Measurements from ENCODE around the gene CEND1.
"Not testable (repeated sequence)": the region's sequence is repeated elsewhere in the genome, so short reads cannot be mapped to it uniquely, and the experiment has no call there.

CEND1 gene

DNA sequence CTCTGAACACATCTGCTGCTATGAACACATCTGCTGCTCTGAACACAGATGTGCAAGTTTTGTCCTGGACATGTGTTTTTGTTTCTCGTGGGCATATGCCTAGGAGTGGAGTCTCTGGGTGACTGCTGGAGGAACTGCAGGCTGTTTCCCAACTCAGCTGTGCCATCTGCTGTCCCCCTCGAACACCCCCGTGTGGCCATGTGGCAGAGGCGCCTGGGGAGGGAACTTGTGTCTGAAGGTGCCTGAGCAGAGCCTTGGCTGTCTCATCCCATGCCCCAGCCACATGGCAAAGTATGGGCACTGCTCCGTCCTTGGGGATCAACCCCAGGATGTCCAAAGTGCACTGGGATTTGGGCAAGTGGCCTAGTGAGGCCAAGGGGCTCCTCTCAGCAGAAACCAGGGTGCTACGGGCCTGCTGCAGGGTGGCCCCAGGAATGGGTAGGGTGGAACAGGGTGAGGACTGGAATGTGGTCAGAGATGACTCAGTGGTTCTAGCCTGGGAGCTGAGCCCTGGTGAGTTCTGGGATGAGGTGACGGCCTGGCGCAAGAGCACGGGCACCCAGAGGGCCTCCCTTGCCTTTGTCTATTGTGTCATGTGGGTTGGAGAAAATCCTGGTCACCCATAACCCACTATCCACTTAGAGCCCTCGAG, 27.3 kb downstream of the CEND1 start:
- no peak overlapping the region for H3K4me3 Mint-ChIP-seq
- H3K4me1 Mint-ChIP-seq: peaks cover 12% of the 10 kb centered on the region
- H3K27ac Mint-ChIP-seq: peak overlapping the region; percentile 23
- no peaks in the 10 kb centered on the region for H3K9me3 Mint-ChIP-seq
- H3K36me3 Mint-ChIP-seq: peaks cover 99% of the 10 kb centered on the region
- no peak for DNase-seq (ENCODE audit: low spot score in 2 of 2)
- ATAC-seq: peak; percentile 14

DNA sequence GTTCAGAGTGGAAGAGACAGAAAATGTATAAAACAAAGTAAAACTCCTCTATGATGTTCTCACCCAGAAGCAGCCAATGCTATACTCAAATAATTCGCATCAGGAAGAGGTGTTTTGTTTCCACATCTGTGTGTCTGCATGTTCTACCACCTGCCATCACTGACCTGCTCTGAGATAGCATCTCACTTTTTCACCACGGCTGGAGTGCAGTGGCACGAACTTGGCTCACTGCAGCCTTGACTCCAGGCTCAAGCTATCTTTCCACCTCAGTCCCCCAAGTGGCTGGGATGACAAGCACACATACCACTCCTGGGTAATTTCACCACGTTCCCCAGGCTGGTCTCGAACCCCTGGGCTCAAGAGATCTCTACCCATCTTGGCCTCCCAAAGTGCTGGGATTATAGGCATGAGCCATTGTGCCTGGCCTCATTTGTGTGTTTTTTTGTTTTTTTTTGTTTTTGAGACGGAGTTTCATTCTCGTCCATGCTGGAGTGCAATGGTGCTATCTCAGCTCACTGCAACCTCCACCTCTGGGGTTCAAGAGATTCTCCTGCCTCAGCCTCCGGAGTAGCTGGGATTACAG, 28.3 kb downstream of the CEND1 start:
- H3K4me1 Mint-ChIP-seq: peaks cover 8% of the 10 kb centered on the region

DNA sequence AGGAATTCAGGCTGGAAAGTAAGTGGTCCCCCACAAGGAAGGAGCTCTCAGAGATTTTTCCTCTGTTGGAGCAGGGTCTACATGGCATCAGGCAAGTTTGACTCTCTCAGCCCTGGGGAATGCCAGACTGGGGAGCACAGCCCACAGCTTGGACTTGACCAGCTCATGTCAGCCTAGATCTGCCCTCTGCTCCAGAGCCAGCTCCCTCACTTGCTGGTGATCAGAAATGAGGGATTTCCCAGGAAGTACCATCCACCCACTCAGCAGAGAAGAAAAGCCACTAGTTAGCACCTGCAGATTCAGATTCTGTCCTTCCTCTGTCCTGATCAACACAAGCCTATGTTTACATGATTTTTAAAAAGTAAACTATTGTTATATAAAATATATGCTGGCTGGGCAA, 29.7 kb downstream of the CEND1 start:
- DNase-seq (ENCODE audit: low spot score in 2 of 2) (no peak), ATAC-seq (no peak)
- Mint-ChIP-seq H3K4me3 (no peak overlapping the region), H3K36me3 (peaks cover 100% of the 10 kb centered on the region), H3K9me3 (no peaks in the 10 kb centered on the region), H3K4me1 (no peaks in the 10 kb centered on the region), H3K27ac (no peak overlapping the region)

More for the DNA sequence above, 28.3 kb downstream of the CEND1 start:
- ATAC-seq (no peak), DNase-seq (ENCODE audit: low spot score in 2 of 2) (no peak)
- Mint-ChIP-seq H3K9me3 (no peaks in the 10 kb centered on the region), H3K27ac (no peak overlapping the region), H3K4me3 (no peak overlapping the region), H3K36me3 (peaks cover 99% of the 10 kb centered on the region)

DNA sequence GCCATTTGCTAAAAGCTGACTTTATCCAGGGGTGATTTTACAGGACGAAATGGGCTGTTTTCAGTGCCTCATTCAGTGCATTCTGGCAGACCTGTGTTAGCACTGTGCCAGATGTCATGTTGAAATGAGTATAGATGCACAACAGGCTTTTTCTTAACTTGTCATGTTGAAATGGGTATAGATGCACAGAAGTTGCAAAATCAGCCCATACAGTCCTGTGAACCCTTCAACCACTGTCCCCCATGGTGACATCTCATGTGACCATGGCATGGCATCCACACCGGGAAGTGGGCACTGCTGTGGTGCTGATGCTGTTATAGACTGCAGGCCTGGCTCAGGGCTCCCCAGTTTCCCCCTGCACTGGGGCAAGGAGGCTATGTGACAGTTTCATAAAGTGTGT, 40.2 kb downstream of the CEND1 start:
- no peak for ATAC-seq

DNA sequence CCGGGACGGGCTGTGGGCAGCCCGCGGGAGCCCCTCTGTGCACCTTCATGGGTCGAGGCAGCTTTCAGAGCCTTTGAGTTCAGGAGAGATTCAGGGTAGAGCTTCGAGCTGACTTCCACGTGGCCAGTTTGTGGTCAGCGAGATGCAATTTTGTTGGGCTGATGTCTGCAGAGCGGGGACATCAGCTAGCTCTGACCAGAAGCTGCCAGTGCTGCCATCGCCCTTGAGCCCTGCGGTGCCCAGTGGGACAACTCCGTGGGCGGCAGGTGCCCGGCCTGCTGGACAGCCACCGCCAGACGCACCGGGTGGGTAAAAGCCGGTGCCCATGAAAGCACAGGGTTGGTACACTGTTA, 41.9 kb downstream of the CEND1 start:
- Mint-ChIP-seq H3K4me1 (peaks cover 17% of the 10 kb centered on the region), H3K36me3 (peaks cover 18% of the 10 kb centered on the region), H3K9me3 (no peaks in the 10 kb centered on the region), H3K4me3 (peak overlapping the region; percentile 77), H3K27ac (peak overlapping the region; percentile 80)
- no peak for DNase-seq (ENCODE audit: low spot score in 2 of 2)
- peak; percentile 1 for ATAC-seq

More for the DNA sequence above, 40.2 kb downstream of the CEND1 start:
- Mint-ChIP-seq H3K4me1 (peaks cover 17% of the 10 kb centered on the region), H3K27ac (peak overlapping the region; percentile 43), H3K36me3 (peaks cover 25% of the 10 kb centered on the region), H3K4me3 (no peak overlapping the region), H3K9me3 (no peaks in the 10 kb centered on the region)
- DNase-seq (ENCODE audit: low spot score in 2 of 2): no peak

DNA sequence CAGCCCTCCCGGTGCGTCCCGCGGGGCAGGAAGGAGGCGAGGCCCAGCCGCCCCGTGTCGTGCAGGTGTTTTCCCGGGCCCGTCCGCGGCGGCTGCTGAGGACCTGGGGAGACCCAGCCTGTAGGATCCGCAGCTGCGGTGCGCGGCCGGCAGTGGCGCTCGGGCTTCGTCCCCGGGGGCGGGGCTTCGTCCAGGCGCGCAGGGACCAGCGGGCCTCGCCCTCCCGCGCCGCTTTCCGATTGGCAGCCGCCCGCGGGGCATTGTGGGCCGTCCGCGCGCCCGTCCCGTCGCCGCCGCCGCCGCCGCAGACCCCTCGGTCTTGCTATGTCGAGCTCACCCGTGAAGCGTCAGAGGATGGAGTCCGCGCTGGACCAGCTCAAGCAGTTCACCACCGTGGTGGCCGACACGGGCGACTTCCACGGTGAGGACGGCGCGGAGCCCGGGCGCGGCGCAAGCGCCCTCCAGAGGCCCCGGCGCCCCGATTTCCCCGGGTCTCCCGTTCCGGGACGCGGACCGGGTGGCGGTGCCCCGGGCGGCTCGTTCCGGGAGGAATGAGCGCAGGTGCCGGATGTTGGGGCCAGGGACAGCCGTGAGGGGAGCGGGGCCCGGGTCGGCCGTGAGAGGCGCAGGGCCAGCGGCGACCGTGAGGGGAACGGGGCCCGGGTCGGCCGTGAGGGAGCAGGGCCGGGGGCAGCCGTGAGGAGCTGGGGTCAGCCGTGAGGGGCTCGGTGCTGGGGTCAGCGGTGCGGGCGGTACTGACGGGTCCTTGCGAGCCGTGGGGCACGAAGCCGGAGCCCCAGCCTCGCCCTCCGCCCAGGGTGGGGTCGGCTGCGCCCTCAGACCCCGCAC, 42.5 kb downstream of the CEND1 start, which contains the start of gene TALDO1:
Gene TALDO1, plus strand, starts transcription at position 307 of the 849 bp plus-strand sequence. Its CDS starts 18 bp downstream, at position 325.
- Mint-ChIP-seq H3K4me3 (peak within 1 kb of the TSS; percentile 77), H3K27ac (peak within 1 kb of the TSS; percentile 80), H3K36me3 (peaks cover 12% of the 10 kb centered on the region), H3K4me1 (peaks cover 17% of the 10 kb centered on the region), H3K9me3 (no peaks in the 10 kb centered on the region)
- DNase-seq (ENCODE audit: low spot score in 2 of 2): peak; percentile 87 to 94
- peak; percentile 95 for ATAC-seq

DNA sequence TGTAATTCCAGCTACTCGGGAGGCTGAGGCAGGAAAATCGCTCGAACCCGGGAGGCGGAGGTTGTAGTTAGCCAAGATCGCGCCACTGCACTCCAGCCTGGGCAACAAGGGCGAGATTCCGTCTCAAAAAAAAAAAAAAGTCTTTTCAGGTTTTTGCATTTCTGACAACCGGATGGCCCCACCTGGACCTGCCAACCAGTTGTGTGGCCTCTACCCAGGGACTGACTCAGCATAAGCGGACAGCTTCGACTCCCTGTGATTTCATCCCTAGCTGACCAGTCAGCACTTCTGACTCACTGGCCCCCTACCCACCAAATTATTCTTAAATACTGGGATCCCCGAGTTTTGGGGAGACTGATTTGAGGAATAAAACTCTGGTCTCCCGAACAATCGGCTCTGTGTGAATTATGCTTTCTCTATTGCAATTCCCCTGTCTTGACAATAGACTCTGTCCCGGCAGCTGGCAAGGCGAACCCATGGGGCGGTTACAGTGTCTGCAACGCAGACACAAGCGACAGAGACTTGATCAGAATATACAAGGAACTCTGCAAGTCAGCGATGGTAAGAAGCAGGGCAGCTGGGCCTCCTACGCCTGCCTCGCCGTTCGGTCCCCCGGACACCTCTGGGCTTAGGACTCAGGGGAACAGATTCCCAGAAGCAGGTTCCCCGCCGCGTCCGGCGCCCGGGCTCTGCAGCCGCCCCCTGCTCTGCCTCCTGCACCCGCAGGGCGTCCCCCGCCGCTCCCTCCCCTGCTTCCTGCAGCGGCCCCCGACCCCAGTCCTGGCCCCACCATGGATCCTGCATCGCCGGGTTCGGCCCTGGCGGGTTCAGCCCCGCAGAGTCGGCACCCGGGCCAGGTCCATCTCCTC, 43.4 kb downstream of the CEND1 start:
- Mint-ChIP-seq H3K9me3 (no peaks in the 10 kb centered on the region), H3K4me1 (peaks cover 17% of the 10 kb centered on the region), H3K36me3 (peaks cover 6% of the 10 kb centered on the region), H3K27ac (peak overlapping the region; percentile 69), H3K4me3 (peak overlapping the region; percentile 77)
- DNase-seq (ENCODE audit: low spot score in 2 of 2): peak in 1 of 2 donors; percentile 52
- peak; percentile 59 for ATAC-seq

DNA sequence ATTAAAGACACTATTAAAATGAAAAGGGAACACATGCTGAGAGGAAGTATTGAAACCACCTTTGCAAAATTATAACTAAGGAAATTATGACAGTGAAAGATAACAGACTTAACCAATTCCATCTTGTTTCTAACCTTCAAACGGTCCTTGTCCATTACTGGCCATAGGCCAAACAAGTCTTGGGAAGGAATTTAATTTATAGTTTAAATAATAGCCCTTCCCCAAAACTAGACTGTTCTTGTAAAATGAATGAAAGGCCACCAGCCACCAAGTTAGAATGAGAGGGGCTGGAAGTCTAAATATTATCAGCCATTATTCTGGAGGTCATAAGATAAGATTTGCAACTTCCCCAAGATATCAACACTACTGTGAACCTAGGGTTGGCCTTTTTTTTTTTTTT, 44.5 kb downstream of the CEND1 start:
- no peak overlapping the region for H3K4me3 Mint-ChIP-seq
- DNase-seq (ENCODE audit: low spot score in 2 of 2): no peak
- no peaks in the 10 kb centered on the region for H3K9me3 Mint-ChIP-seq
- H3K36me3 Mint-ChIP-seq: peaks cover 5% of the 10 kb centered on the region
- ATAC-seq: no peak
- no peak overlapping the region for H3K27ac Mint-ChIP-seq
- H3K4me1 Mint-ChIP-seq: peaks cover 17% of the 10 kb centered on the region

DNA sequence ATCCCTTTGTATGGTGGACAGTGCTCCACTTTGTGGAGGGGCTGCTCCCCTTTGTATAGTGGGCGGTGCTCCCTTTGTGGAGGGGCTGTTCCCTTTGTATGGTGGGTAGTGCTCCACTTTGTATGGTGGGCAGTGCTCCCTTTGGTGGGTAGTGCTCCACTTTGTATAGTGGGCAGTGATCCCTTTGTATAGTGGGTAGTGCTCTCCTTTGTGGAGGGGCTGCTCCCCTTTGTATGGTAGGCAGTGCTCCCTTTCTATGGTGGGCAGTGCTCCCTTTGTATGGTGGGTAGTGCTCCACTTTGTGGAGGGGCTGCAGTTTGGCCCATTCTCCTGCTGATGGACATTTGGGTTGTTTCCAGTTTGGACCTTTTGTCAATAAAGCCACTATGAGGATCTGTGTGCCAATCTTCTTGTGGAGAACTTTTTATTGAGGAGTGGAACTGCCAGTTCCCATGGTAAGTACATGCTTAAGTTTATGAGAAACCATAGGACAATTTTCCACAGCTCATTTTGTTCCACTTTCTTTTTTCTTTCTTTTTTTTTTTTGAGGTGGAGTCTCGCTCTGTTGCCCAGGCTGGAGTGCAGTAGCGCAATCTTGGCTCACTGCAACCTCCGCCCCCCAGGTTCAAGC, 47.2 kb downstream of the CEND1 start:
- ATAC-seq (no peak), DNase-seq (ENCODE audit: low spot score in 2 of 2) (no peak)
- Mint-ChIP-seq H3K9me3 (no peaks in the 10 kb centered on the region), H3K27ac (no peak overlapping the region), H3K4me1 (peaks cover 5% of the 10 kb centered on the region), H3K36me3 (no peaks in the 10 kb centered on the region), H3K4me3 (no peak overlapping the region)

DNA sequence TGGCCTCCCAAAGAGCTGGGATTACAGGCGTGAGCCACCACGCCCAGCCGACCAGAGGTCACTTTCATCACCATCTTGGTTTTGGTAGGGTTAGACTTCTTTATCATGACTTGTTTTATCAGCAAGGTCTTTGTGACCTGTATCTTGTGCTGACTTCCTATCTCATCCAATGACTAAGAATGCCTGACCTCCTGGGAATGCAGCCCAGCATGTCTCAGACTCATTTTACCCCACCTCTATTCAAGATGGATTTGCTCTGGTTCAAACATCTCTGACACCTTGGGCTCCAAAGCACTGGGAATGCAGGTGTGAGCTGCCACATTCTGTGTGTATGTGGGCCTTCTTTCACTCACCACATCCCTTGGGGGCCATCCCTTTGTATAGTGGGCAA, 47.7 kb downstream of the CEND1 start:
- ATAC-seq: no peak
- H3K9me3 Mint-ChIP-seq: no peaks in the 10 kb centered on the region
- H3K4me3 Mint-ChIP-seq: no peak overlapping the region
- no peak overlapping the region for H3K27ac Mint-ChIP-seq
- no peaks in the 10 kb centered on the region for H3K36me3 Mint-ChIP-seq
- peaks cover 5% of the 10 kb centered on the region for H3K4me1 Mint-ChIP-seq
- DNase-seq (ENCODE audit: low spot score in 2 of 2): no peak

DNA sequence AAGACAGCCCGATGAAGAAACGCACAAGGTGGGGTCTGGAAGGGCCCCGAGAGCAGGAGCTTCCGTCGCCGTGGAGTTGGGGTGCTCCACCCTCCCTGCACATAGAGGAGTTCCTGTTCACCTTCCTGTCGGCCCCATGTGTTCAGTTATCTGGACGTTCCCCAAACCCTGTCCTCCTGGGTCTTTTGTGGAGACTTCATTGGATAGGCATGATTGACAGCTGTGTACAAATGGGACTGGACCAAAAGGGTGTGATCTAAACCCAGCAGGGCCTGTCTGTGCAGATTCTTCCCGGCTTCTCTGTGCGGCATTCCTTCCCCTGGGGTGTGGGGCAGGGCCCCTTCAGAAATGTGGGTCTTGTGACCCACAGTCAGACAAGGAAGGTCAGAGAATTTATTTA, 52.0 kb downstream of the CEND1 start:
- H3K4me3 Mint-ChIP-seq; H3K36me3 Mint-ChIP-seq; H3K27ac Mint-ChIP-seq; H3K4me1 Mint-ChIP-seq; H3K9me3 Mint-ChIP-seq; DNase-seq (ENCODE audit: low spot score in 2 of 2): not testable (repeated sequence)
- ATAC-seq: peak; percentile 42

DNA sequence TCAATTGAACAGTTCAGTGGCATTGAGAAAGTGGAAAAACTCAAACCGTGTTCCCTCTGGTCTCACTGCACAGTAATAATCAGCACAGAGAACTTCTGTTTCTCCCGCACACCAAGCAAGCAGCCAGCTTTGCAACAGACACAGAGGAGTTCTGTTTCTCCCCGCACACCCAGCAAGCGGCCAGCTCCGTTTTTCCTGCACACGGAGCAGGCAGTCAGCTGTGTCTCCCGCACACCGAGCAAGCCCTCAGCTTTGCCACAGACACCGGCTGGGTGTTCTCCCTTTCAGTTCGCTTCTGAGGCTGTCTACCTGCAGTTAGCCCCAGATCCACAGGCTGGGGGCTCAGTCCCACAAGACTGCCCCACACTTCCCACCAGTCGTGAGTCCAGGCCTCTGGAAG, 52.5 kb downstream of the CEND1 start:
- no peaks in the 10 kb centered on the region for H3K9me3 Mint-ChIP-seq

More for the DNA sequence above, 52.5 kb downstream of the CEND1 start:
- Mint-ChIP-seq H3K27ac (no peak overlapping the region), H3K36me3 (no peaks in the 10 kb centered on the region), H3K4me3 (no peak overlapping the region), H3K4me1 (no peaks in the 10 kb centered on the region)
- DNase-seq (ENCODE audit: low spot score in 2 of 2) (no peak), ATAC-seq (peak; percentile 42)

Data from stimulated activated effector memory CD8-positive, alpha-beta T cell treated with anti-CD3 and anti-CD28 coated beads, Interleukin-12 subunit alpha, Interleukin-12 subunit beta, amount 100 ng/mL, for 72 hours (primary cell).